HG03139 (cell line): ENCODE measurements around the gene SLC38A6.

Experiments
- ATAC-seq: cut with Tn5 transposase; IDR thresholded peaks from one replicate; pipeline ENCODE4 v1.9.1; 2021; ENCODE audit not compliant: unreplicated experiment

Gene SLC38A6

DNA sequence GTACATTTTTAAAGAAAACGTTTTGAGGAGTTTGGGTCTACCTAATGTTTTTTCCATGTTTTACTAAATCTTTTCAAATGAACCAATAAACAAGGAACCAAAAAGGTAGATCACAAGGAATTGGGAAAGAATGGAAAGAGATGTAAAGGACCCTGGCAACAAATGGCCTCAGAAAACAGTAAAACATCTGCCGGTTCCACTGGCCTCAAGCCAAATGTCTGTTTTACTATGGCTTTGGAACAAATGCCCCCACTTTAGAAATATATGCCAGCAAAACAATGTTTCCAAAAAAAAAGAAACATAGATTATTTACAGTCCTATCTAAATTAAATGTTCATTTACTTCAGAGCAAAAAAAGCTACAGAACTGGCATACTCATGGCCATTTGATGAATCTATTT, 3.2 kb upstream of the SLC38A6 start:
- ATAC-seq: no peak

DNA sequence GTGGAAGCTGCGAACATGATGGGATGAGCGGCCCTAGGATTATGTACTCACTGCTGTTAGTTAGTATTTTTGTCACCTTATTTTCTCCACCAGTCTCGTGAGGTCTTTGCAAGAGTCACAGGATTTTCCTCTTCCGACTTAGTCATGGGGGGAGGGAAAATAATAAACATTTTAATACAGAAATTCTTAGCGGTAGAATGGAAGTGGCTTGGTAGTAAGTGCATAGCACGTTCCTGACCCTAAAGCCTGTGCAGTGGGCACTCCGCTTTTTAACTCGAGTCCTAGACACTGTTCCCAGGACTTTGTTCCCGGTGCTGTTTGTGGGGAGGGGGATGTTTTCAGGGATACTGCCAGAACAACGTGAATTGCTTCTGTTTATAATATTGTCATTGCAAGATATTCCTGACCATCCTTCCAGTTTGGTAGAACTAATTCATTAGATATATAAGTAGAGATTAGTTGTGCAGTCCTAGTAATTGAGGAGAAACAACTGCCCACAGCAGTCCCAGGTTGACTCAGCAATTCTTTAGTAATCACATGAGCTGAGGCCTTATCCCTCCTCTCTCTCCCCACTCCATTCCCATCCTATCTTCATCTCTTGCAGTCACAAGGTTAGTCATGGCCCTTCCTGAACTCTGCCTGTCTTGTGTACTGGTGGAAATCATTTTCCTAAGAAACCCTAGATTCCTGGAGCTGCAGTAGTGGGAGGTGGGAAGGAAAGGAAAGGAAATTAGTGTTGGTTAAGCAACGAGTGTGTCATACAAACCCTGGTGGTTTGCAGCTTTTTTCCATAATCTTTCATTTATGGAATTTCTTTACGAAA, 799 bp downstream of the SLC38A6 start:
- no peak for ATAC-seq

DNA sequence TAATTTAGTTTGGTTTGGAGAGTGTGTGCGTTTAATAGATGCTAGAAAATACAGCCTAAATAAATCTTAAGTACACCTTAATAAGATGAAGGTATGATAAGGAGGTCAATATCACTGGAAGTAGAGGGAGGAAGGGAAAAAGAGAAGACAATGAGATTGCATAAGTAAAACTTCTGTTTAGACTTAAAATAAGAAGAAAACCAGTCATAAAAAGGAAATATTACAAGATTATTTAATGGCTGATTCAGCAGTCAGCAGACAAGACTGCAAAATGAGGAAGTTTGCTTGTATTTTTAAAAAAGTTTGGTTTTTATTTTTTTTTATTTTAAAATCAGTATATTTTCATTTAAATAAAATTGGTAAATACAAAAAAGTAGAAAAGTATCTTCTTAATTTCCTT, 3.2 kb downstream of the SLC38A6 start:
- ATAC-seq: no peak

DNA sequence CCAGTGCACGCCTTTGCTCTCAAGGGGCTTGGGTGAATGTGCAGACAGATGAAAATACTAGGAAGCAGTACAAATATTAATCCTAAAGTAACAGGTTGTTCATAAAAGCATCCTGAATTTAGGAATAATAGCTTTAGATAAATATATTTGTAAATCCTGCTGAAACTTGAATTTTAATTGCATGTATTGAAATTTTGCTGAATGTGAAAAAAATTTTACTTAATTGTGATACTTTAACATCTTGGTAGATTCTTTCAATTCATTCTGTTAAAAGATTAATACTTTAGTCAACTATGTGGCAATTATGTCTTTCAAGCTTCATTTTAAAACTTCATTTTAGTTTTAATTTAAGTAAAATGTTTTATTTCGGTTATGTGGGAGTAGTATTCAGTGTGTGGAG, 5.5 kb downstream of the SLC38A6 start:
- ATAC-seq: no peak

DNA sequence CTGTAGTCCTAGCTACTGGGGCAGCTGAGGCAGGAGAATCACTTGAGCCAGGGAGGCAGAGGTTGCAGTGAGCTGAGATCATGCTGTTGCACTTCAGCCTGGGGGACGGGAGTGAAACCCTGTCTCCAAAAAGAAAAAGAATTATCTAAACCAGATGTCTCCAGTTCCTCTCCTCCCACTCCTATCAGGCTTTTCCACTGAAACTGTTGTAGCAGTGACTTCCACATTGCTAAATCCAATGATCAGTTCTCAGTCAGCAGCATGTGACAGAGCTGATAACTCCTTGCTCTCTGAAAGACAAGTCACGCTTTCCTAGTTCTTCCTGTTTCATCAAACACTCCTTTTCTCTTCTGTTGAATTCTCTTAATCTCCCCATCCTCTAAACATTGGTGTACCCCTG, 8.6 kb downstream of the SLC38A6 start:
- no peak for ATAC-seq

DNA sequence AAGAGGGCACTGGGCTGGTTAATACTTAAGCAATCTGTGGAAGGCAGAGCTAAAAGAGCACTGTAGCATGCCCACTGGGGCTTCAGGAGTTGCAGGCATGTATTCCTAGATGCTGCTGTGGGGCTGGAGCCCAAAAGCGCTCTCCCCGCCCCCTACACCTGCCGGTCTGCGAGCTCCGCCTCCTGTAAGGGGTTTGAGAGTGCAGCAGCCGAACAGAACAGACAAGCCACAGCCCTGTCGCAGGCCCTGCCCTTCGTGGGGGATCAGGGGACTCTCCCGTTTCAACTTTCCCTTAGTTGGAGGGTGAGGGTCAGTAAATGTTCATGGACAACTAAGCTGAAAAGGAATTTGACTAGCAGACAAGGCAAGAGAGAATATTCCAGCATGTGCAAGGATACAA, 17.6 kb downstream of the SLC38A6 start:
- no peak for ATAC-seq

DNA sequence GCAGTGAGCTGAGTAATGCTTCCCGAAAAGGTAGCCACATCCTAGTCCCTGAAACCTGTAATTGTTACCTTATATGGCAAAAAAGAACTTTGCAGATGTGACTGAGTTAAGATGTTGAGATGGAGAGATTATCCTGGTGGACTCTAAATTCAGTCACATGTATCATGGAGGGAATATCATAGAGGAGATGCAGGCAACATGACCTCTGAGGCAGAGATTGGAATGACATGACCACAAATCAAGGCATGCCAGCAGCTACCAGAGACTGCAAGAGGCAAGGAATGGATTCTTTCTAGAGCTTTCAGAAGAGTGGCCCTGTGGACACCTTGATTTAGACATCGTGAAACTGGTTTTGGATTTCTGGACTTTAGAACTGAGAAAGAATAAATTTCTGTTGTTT, 18.5 kb downstream of the SLC38A6 start:
- no peak for ATAC-seq

DNA sequence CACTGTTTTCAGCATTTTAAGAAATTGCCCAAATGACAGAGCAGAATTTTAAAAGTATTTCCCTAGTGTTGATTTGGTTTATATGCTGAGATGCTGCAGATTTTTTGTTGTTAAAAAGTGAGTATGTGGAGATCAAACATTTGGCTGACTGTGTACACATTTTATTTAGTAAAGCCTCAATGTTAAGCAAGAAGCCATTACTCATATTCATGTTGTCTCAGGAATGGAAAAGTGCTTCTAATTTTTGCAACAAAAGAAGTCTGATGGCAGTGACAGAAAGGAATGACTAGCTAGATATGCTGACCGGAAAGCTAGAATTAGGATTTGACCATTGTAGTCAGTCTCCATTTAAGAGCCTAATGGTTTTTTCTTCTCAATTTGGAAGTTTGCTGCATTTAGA, 22.5 kb downstream of the SLC38A6 start:
- ATAC-seq: no peak

DNA sequence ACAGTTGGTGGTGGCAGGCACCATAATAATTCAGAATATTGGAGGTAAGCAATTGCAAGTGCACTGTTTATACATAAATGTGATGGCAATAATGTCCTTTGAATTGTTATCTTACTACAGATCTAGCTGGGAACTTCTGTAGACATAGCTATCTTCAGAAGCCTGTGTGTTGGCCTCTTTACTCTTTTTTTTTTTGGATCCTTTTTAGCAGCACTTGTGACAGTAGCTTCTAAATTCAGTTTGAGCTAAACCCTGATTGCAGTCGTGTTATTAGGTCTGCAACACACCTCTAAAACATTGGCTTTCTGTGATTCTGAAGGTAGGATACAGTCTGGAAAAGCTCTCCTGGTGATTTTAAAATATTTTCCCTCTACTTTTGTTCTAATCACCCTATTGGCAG, 38.5 kb downstream of the SLC38A6 start:
- no peak for ATAC-seq

DNA sequence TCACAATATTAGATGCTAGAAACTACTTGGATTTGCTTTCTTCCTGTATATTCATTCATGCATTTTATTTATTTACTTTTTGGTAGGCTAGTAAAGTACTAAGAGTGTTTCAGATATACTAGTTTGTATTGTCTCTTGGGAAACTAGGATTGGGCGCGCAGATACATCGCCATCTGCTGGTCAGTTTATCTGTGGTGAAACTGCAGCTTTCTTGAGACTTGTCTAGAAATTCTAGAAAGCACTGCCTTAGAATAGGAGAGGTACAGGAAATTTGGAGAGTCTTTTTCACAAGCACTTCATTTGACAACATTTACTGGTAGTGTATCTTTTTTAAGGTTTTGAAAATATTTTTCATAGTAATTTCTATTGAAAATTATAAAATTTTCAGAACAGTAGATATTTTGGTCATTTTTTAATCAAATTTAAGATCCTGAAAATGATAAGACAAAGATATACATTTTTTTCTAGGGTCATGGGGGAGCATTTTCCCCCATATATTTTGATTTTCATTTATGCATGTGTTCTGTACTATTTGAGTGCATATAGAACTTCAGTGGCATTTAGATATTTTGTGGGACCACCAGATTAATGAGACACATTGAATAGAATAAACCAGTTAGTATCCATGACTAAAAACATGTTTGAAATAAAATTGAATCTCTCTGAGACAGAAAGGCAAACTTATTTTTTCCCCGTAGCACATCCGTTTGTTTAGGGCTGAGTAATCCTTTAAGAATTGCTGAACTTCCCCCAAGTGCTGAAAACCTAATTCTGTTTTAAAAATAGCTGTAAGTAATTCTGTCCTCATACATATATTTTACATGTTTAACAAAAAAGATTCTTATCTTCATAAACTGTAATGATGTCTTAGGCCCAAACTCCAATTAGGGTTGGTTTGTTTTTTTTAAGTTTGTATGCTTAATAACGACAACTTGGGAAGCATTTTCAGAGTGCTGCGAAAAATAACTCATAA, 44.5 kb downstream of the SLC38A6 start:
- no peak for ATAC-seq

DNA sequence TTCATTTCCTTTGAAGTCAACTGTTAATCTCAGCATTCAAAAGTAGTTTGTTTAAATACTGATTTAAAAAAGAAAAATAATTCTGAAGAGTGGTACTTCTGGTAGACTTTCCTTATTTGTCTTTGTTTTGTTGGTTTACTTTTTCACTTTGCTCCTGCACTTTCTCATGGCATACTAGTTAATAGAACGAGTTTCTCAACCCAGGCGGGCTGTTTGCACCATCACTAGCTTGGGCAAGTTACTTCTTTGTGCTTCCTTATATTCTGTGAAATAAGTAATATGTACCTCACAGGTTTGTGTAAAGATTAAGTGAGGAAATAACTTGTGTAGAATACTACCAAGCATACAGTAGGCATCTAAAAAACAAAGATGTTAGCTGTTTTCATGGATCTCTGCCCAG, 45.5 kb downstream of the SLC38A6 start:
- ATAC-seq: no peak

DNA sequence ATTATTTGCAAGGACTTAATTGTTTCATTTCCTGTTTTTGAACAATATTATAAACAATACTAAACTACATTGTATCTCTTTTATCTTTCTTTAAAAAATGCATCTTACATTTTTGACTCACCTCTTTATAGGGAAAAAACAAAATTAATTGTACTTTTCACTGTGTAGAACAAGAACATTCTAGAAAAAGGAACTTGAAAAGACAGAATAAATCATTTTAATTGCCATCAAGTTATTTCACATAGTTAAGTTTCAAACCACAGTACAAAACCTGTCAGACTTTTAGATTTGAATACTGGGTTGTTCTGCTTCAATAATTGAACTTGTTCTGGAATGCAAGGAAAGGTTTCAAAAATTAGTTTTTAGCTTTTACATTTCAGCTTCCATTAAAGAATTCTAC, 50.0 kb downstream of the SLC38A6 start:
- ATAC-seq: no peak

DNA sequence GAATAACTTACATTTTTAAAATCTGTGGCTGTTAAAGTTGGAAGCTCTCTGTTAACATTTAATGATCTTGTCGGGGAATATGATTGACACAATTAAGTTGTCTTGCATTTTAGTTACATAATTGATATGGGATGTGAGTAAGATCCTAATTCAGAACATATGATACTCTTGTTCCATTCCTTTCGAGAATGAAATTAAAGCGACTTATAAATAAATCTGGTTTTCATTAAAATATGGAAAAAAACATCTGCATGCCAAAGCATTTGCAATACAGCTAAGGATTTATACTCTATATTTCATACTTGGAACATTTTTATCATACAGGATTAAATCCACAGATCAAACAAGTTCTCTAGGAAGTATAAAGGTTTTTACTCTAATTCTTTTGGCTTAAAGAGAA, 52.0 kb downstream of the SLC38A6 start:
- no peak for ATAC-seq

DNA sequence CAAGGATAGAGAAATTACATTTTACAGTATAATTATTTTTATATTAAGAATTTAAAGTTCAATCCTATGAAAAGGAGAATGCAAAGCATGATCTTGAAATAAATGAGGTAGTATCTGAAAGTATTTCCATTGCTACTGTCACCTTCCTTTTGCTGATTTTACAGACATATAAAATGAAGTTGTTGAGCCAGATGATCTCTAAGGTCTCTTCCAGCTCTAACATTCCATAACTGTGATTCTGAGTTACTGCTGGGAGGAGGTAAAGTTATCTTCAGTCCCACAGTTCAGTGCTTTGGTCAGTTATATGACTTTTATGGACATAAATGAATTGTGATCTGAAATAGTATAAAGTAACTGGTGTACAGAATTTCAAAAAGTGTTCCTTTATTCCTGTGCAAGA, 52.8 kb downstream of the SLC38A6 start:
- no peak for ATAC-seq

DNA sequence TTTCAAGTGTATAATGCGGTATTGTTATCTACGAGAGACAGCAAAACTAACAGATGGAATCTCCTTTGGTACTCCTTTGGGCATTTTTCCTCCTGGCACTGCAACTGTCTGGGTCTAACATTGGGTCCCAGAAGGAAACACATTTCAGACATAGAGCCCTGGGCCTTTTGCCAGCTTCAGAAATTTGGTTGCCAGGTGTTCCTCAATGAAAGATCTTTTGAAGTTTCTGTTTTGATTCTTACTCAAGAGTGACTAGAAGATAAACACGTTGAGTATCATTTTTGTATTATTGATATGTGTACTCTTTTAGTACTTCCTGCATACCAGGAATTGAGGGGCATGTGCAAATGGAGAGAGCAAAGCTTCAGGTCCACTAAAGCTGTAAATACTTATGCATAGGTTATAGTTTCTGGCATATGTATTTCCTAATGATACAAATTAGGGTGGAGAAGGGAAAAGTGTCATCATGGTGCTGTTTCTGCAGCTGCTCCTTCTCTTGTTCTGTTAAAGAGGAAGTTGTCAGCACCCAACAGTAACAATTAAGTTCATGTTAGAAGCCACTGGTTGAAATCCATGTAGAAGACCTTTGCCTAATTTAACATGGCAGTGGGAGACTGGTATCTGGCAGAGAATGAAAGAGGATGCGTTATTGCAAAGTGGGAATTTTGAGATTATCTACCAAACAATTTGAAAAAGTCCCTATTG, 53.5 kb downstream of the SLC38A6 start:
- ATAC-seq: peak; percentile 82

DNA sequence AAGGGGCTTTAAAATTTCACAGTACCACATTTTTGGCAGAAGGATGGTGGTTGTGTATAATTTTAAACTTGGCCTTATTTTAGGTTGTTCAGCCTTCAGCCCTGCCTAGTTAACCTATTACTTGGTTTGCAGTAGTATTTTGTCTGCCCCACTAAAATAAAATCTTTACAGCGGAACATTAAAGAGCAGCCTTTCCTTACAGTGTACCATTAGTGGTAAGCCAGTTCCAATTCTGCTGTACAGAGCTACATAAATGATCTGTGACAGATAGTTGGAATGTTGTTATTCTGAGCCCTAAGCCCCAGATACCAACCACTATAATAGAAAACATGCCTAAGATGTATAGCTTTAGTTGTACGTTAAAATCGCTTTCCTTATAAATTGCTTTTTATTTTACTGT, 56.2 kb downstream of the SLC38A6 start:
- ATAC-seq: no peak

DNA sequence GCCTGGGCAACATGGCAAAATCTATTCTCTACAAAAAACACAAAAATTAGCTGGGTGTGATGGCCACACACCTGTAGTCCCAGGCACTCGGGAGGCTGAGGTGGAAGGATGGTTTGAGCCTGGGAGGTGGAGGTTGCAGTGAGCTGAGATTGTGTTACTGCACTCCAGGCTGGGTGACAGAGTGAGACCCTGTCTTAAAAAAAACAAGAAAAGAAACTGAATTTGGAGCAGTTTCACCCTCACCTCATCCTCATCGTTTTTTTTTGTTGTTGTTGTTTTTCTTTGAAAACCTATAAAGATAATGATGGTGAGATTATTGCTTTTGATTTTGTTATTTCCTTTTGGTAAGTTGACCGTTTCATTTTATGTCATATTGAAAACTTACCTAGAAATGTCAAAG, 60.7 kb downstream of the SLC38A6 start:
- ATAC-seq: no peak

DNA sequence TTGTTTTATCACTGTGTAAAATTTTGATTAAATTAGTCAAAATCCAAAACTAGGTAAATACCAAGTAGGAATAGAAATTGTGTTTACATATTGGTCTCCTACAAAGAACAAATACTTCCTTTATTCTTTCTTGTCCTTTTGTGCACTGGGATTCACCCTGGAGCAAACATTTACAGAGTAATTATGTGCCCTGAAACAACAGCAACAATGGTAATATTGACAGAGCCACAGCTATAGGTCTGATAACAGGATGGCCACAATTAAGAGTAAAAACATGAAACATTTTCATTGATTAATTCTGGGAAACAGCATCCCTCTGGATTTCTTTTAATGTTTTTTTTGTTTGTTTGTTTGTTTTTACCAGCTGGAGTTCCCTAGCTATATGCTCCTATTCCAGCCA, 61.2 kb downstream of the SLC38A6 start:
- no peak for ATAC-seq

DNA sequence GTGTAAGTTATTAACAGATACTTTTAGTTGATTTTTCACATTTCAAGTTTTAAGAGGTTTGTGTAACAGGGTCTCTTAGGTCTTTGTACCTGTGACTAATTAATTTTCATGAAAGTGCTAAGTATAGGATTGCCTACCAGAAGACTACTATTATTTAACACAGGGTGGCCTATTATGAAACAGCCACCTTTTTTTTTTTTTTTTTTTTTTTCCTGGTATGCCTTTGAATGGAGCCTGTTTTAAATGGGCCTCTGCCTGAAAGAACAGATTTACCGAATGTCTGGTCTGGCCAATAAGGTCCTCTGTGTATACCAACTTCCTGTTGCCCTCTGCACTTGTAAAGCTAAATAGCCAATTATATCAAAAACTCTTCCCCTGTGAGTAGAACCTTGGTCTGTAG, 62.5 kb downstream of the SLC38A6 start:
- no peak for ATAC-seq

DNA sequence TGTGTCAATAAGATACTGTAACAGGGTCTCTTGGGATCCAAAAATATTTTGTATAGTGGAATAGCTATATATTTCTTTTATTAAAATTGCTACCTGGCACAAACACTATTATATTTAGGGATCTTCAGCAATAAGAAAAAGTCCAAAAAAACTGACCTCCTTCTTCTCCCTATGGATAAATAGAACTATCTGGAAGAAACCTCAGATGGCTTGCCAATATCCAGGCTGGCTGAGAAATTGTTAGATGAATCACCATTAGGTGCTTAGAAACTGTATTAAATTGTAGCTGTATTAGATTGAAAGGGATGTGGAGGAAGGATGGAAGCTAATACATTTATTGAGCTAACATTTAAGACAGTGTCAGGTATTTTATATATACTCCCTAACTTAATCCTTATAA, 66.0 kb downstream of the SLC38A6 start:
- no peak for ATAC-seq

DNA sequence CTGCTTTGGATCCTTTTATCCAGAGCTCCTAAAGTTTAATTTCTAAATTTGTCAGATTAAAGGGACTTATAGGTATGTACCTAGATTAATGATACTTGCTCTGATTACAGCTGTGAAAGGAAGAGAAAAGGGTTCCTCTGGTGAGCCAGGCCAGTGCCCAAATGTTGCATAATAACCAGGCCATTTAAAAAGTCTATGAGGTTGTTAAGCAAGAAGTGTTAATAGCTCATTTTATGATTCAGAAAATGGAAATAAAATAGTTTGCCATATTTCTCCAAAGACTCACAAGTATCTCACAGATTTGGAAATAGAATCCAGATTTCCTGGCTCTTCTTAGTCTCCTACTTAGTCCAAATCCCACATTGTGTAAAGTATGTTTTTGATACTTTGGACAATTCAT, 67.6 kb downstream of the SLC38A6 start:
- ATAC-seq: no peak

DNA sequence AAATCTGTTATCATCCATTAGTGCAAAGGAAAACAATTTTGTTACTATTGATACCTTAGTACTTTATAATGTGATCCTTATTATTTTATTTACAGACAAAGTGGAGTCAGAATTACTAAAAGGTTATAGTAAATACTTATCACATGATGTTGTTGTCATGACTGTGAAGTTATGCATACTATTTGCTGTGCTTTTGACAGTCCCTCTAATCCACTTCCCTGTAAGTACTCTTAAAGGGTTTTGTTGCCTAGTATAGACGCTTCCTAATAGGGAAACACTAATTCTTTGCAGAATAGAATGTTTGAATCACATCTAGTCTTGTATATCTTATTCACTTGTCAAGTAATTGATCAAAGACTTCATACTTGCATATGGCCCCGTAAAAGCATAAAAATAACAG, 69.4 kb downstream of the SLC38A6 start:
- ATAC-seq: no peak
